ENCODE results near the gene WFIKKN2.

The WFIKKN2 gene

DNA sequence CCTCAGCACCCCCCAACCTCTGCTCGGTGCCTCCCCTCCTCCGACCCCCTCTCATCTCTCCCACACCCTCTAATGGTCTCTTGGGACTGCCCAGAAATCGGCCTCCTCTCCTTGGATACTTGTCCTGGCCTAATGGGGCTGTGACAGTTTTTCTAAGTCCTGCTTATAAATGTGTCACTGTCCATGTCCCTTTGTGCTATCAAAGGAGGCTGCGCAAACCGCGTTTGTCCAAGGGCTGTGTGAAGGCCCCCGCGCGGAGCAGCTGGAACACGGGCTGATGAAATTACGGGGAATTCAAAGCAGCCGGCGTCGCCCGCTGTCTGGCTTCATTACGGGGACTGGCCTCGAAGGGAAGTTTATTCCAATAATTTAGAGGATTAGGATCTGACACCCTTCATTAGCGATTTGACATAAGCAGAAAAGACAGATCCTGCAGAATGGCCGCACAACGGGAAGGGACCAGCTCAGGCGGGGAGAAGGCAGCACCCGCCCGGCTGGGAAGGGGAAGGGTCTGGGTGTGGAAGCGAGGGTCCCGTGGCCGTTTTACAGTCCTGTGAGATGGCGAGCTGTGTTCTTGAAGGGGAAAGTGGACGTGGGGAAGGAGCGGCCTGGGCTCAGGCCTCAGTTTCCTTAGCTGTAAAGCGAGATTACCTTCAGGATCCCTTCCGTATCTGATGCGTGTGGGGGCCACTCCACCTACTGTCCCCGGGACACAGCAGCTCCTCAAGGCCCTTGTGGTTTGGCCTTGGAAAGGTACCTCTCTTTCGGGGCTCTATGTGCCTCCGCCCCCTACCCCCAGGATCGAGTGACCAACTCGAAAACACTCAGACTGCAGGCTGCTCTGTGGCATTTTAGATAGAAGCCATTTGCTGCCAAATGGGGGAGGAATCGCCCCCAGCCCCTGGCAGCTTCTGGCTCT is 1.6 kb upstream of the WFIKKN2 start:
- POLR2A ChIA-PET: interaction anchor here (1.4 kb wide), 1 partner anchor 33 kb away, joined by 3 read pairs; the partner anchor contains the start of gene TOB1
- CTCF ChIA-PET: interaction anchor here (1.0 to 17.2 kb wide), 7 partner anchors 10 to 139 kb away, joined by 3 to 516 read pairs (median 6); no protein-coding TSS in a partner anchor
- no peak overlapping the region for H3K4me3 ChIP-seq (ENCODE audit: low read depth, low read length)

DNA sequence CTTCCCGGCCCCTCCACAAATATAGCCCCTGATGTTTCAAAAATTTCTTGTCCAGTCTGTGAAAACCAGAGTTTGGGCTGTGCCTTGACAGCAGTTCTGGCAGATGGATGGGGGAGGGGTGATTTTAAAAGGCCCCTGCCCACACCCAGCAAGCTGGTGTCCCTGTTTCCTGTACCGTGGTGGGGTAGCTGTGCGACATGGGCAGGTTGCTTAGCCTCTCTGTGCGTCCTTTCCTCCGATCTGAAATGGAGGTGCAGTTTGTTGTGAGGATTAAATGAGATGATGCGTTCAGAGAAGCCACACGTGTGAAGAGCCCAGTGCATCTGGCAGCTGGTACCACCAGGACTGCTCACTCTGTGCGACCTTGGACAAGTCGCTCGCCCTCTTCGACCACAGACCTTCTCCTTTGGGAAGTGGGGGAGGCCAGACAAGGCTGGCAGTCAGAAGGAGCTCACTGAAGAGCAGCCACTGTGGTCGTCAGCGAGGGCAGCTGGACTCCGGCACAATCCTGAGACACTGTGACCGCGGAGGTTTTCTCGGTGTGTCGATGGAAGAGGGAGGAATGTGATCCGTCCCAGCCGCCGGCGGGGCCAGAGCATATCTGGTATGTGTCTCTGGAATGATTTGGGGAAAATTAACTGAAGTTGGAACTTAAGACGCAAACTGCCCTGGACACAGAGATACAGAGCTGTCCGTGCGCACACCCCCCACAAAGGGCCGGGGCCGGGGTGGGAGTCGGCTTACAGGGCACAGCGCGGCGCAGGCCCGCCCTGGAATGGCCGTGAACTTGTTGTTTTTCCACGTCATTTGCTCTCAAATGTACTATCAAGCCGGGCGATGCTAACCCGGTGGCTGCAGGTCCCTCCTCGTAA is 721 bp upstream of the WFIKKN2 start:
- H3K4me3 ChIP-seq (ENCODE audit: low read depth, low read length): no peak overlapping the region
- ChIA-PET POLR2A (interaction anchor here (1.4 kb wide), 1 partner anchor 32 kb away, joined by 3 read pairs; the partner anchor contains the start of gene TOB1), CTCF (interaction anchor here (0.6 to 17.2 kb wide), 10 partner anchors 8 to 293 kb away, joined by 3 to 516 read pairs (median 4); partner anchors contain the start of gene SPATA20)
- no peak for DNase-seq (ENCODE audit: low read depth, low spot score)
- TF ChIP-seq CTCF (IDR thresholded peaks at IDR 0.05; ENCODE audit: insufficient read depth, low read length, missing control alignments): no peak

More for the DNA sequence above, 1.6 kb upstream of the WFIKKN2 start:
- TF ChIP-seq CTCF (IDR thresholded peaks at IDR 0.05; ENCODE audit: insufficient read depth, low read length, missing control alignments): no peak
- no peak for DNase-seq (ENCODE audit: low read depth, low spot score)

DNA sequence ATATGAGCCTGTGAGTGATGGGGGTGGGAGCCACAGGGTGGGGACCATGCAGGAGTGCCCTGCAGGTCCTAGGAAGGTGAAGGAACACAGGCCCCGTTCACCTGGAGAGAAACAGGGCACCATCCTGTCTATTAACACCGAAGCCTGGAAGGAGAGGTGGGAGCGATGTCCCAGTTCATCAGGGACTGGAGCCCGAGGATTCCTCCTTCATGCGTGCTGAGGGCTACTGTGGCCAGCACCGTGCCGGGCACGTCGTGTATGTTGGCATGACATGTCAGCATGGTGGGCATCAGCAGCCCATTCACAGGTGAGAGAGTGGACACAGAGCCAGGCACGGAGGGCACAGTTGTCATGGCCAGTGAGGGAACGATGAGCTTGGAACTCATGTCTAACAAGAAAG is 1.4 kb downstream of the WFIKKN2 start:
- no peak for DNase-seq (ENCODE audit: low read depth, low spot score)
- no peak overlapping the region for H3K4me3 ChIP-seq (ENCODE audit: low read depth, low read length)
- no peak for TF ChIP-seq CTCF (IDR thresholded peaks at IDR 0.05; ENCODE audit: insufficient read depth, low read length, missing control alignments)
- POLR2A ChIA-PET: no interaction called here
- CTCF ChIA-PET: interaction anchor here (1.0 to 17.2 kb wide), 3 partner anchors 8 to 54 kb away, joined by 3 to 516 read pairs (median 3); no protein-coding TSS in a partner anchor

DNA sequence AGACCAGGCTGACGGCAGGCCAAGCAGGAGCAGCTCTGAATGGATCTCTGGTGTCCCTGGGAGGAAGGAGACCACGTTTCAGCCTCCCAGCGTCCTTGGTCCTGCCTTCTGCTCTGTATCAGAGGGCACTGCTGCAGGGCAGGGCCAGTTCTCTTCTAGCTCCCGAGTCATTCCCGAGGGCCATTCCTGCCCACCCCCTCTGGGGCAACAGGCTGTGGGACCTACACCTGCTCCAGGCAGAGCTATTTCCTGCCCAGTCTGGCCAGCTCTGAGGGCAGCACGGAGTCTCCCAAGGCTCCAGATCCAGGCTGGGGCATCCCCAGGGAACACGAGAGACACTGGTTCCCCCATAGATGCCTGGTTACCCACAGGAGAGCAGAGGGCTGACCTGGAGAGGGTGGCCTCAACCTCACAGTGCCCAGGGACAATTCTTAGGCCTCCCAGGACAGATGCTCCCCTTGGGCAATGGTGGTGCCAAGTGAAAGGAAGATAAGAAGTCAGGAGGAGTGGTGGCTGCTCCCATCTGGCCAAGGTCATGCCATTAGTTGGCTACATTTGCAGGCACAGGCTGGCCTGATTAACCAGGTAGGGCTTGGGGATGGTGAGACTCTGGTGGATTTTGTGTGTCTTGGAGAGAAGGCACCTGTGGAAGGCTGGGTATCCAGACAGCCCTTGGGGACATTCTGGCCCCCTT is 2.0 kb downstream of the WFIKKN2 start:
- DNase-seq (ENCODE audit: low read depth, low spot score): no peak
- ChIA-PET POLR2A (no interaction called here), CTCF (interaction anchor here (1.0 to 17.2 kb wide), 3 partner anchors 8 to 54 kb away, joined by 3 to 516 read pairs (median 3); no protein-coding TSS in a partner anchor)
- no peak overlapping the region for H3K4me3 ChIP-seq (ENCODE audit: low read depth, low read length)
- no peak for TF ChIP-seq CTCF (IDR thresholded peaks at IDR 0.05; ENCODE audit: insufficient read depth, low read length, missing control alignments)

DNA sequence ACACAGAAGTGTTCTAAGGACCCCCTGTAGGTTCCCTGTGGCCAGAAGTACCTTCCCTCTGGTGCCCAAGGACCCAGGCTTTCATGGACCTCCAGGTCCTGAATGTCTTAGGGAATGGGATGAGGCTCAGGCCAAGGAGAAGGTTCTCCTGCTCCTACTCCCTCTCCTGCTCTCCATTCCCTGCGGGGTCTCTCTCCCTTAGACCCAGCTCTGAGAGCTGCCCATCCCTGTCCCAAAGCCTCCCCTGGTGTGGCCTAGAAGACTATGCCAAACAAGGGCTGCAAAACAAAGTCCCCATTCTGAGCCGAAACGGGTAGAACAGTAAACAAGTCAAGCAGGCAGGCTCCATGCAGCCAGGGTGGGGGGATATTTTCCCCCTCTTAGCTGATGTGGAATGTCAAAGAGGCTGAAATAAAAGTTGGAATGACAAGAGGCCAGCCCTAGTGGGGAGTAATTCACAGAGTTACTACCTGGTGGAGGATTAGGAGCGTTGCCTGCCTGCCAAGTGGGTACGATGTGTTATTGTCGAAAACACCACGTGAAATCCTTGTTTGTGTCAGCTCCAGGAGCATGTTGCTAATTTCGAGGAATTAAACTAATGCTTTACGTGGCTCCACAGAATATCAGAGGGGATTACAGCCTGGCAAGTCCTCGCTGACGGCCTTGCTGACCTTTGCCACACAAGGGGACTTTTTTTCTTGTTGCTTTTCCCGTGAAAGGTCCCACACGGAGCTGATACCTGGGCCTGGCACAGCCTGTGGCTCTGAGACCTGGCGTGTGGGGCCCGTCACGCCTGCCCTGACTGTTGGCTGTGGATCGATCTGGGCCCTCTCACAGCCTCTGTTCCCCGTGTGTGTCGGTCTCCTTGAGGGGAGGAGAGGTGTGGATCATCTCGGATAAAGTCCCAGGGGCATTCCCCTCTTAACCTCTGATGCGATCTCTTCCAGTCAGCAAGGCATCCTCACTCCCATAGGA is 2.9 kb downstream of the WFIKKN2 start:
- no peak for DNase-seq (ENCODE audit: low read depth, low spot score)
- ChIA-PET CTCF (interaction anchor here (0.7 to 17.2 kb wide), 8 partner anchors 8 to 293 kb away, joined by 3 to 516 read pairs (median 6); no protein-coding TSS in a partner anchor), POLR2A (no interaction called here)
- H3K4me3 ChIP-seq (ENCODE audit: low read depth, low read length): no peak overlapping the region
- TF ChIP-seq CTCF (IDR thresholded peaks at IDR 0.05; ENCODE audit: insufficient read depth, low read length, missing control alignments): no peak

All from AG04449 (cell line).